Measurements from ENCODE around the gene GAB1. TPM values are rescaled to one million over a fixed set of nuclear protein-coding genes. Genes with fewer than 3 reads are reported as not detected.
"Not testable (repeated sequence)": the region's sequence is repeated elsewhere in the genome, so short reads cannot be mapped to it uniquely, and the experiment has no call there.

The GAB1 gene
- total and polyA plus RNA-seq, 2 donors from 2014 or later, result 3.6 to 38.0 TPM

GRCh38 chr4:143348233-143349077 lies 11.8 kb downstream of the GAB1 start:
- no peak for DNase-seq
- Histone ChIP-seq H3K4me1 (ENCODE audit: control insufficient read depth in 2 of 3, insufficient read depth in 2 of 3, low read depth in 1 of 3, low read length in 3 of 3) (peaks cover 0 to 37% (median 15%) of the 10 kb centered on the region in 3 donors), H3K9me3 (ENCODE audit: control insufficient read depth in 2 of 3, insufficient read depth in 1 of 3, low read length in 3 of 3) (no peaks in the 10 kb centered on the region), H3K27ac (ENCODE audit: low read depth in 2 of 2, low read length in 2 of 2) (no peak overlapping the region), H3K9ac (ENCODE audit: low read length in 3 of 3) (no peak overlapping the region), H3K4me3 (ENCODE audit: low read length in 3 of 3) (no peak overlapping the region), H3K27me3 (ENCODE audit: control insufficient read depth, insufficient read depth, low read length) (no peaks in the 10 kb centered on the region), H3K36me3 (ENCODE audit: control insufficient read depth in 2 of 3, insufficient read depth in 3 of 3, low read length in 3 of 3) (no peaks in the 10 kb centered on the region)
- intact Hi-C loops (cut with DNase I), result no loop called here
- TF ChIP-seq CTCF (IDR thresholded peaks at IDR 0.05; ENCODE audit: borderline replicate concordance, extremely low read depth, insufficient read depth), result no peak
- FAIRE-seq, result no peak

- intact Hi-C loops (cut with DNase I); H3K4me3 ChIP-seq (ENCODE audit: low read length in 3 of 3); DNase-seq; FAIRE-seq; H3K36me3 ChIP-seq (ENCODE audit: control insufficient read depth in 2 of 3, insufficient read depth in 3 of 3, low read length in 3 of 3); H3K9ac ChIP-seq (ENCODE audit: low read length in 3 of 3); H3K27ac ChIP-seq (ENCODE audit: low read depth in 2 of 2, low read length in 2 of 2); H3K9me3 ChIP-seq (ENCODE audit: control insufficient read depth in 2 of 3, insufficient read depth in 1 of 3, low read length in 3 of 3); H3K27me3 ChIP-seq (ENCODE audit: control insufficient read depth, insufficient read depth, low read length): not testable (repeated sequence)
- H3K4me1 ChIP-seq (ENCODE audit: control insufficient read depth in 2 of 3, insufficient read depth in 2 of 3, low read depth in 1 of 3, low read length in 3 of 3), result peaks cover 0 to 35% (median 12%) of the 10 kb centered on the region in 3 donors
These were observed 13.3 kb downstream of the GAB1 start for GRCh38 chr4:143349858-143350527.

GRCh38 chr4:143351149-143351691 lies 14.5 kb downstream of the GAB1 start:
- FAIRE-seq, result no peak

More at GRCh38 chr4:143351149-143351691, 14.5 kb downstream of the GAB1 start:
- Histone ChIP-seq H3K9me3 (ENCODE audit: control insufficient read depth in 2 of 3, insufficient read depth in 1 of 3, low read length in 3 of 3) (no peaks in the 10 kb centered on the region), H3K4me1 (ENCODE audit: control insufficient read depth in 2 of 3, insufficient read depth in 2 of 3, low read depth in 1 of 3, low read length in 3 of 3) (peaks cover 0 to 45% (median 17%) of the 10 kb centered on the region in 3 donors), H3K9ac (ENCODE audit: low read length in 3 of 3) (no peak overlapping the region), H3K36me3 (ENCODE audit: control insufficient read depth in 2 of 3, insufficient read depth in 3 of 3, low read length in 3 of 3) (no peaks in the 10 kb centered on the region), H3K27me3 (ENCODE audit: control insufficient read depth, insufficient read depth, low read length) (no peaks in the 10 kb centered on the region), H3K27ac (ENCODE audit: low read depth in 2 of 2, low read length in 2 of 2) (no peak overlapping the region), H3K4me3 (ENCODE audit: low read length in 3 of 3) (no peak overlapping the region)
- no peak for TF ChIP-seq CTCF (IDR thresholded peaks at IDR 0.05; ENCODE audit: borderline replicate concordance, extremely low read depth, insufficient read depth)
- no peak for DNase-seq
- intact Hi-C loops (cut with DNase I), result no loop called here

Measured in kidney (tissue), 14 donors.